GM12872 (cell line): Measurements from ENCODE around the gene GMEB2.

Experiments used
- TF ChIP-seq, protein P1 (sequence below): IDR thresholded peaks from 3 replicates; pipeline ENCODE4 v1.5.1; 2011; ENCODE audit warnings: low read depth, mild to moderate bottlenecking, low read length, moderate library complexity; ENCODE audit not compliant: insufficient read depth

The GMEB2 gene

DNA sequence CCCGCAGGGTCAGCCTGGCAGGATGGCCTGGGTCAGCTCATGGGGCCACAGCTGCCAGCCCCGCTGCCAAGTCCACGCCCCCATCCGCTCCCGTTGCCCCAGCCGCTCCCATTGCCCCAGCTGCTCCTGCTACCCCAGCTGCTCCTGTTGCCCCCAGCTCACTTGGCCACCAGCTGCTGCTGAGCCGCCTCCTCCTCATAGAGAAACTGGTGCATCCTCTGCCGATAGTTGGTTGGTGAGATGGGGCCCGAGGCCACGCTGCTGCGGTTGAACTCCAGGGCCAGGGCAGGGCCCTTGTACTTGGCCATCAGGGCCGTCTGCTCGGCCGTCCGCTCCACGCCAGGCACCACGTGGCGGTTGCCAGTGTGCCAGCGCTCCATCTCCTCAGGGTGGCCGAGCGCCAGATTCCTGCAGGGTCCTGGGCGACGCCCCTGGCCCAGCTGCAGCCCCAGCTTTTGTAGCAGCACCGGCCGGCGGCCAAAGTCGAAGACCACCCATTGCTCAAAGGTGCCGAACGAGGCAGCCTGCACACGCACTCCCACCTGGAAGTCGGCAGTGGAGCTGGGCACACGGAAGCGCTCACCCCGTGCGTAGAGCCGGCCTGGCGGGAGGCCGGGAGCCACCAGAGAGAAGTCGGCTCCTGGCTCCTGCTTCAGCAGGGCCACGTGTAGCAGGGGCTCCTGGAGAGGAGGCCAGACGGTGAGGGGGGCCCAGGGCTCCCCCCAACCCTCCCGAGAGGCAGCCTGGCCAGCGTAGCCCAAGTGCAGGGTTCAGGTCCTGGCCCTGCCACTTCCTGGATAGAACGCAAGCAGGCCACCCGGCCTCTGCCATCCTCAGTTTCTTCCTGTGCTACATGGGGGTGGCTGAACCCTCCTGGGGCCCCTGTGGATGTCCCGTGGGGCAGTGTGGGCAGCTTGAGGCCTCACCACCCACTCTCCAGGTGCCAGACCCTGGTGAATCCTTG is 57.6 kb downstream of the GMEB2 start:
- TF ChIP-seq, protein P1, sequence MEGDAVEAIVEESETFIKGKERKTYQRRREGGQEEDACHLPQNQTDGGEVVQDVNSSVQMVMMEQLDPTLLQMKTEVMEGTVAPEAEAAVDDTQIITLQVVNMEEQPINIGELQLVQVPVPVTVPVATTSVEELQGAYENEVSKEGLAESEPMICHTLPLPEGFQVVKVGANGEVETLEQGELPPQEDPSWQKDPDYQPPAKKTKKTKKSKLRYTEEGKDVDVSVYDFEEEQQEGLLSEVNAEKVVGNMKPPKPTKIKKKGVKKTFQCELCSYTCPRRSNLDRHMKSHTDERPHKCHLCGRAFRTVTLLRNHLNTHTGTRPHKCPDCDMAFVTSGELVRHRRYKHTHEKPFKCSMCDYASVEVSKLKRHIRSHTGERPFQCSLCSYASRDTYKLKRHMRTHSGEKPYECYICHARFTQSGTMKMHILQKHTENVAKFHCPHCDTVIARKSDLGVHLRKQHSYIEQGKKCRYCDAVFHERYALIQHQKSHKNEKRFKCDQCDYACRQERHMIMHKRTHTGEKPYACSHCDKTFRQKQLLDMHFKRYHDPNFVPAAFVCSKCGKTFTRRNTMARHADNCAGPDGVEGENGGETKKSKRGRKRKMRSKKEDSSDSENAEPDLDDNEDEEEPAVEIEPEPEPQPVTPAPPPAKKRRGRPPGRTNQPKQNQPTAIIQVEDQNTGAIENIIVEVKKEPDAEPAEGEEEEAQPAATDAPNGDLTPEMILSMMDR: no peak

DNA sequence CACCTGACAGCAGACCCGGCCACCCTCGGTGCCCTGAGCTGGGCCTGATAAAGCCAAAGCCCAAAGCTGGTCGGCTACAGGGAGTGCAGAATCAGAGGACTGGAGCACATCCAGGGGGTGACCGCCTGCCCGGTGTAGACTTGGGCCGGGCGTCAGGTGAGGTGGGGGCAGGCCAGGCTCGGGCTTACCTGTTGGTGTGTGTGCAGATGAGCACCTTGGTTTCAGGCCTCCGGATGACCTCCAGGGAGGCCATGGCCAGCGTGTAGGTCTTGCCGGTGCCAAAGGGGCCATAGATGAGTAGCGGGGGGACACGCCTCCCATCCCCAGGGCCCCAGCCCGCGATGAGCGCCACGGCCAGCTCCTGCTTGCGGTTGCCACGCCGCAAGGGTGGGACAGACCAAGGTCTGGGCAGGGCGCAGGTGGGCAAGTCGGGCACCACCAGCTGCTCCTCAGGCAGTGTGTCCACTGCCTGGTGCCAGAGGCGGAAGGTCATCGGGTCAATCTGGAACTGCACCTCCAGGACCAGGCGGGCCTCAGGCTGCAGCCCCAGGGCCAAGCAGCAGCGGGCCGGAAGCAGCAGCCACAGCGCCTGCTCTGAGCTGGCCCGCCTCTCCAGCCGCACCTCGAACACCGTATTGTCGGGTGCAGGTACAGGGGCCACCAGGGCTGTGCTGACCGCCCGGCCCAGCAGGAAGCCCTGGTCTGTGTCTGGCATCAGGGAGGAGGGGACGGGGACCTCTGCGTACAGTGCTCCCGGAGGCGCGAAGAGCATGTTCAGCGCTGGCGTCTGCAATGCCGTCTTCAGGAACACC is 58.5 kb downstream of the GMEB2 start:
- TF ChIP-seq, protein P1: no peak

DNA sequence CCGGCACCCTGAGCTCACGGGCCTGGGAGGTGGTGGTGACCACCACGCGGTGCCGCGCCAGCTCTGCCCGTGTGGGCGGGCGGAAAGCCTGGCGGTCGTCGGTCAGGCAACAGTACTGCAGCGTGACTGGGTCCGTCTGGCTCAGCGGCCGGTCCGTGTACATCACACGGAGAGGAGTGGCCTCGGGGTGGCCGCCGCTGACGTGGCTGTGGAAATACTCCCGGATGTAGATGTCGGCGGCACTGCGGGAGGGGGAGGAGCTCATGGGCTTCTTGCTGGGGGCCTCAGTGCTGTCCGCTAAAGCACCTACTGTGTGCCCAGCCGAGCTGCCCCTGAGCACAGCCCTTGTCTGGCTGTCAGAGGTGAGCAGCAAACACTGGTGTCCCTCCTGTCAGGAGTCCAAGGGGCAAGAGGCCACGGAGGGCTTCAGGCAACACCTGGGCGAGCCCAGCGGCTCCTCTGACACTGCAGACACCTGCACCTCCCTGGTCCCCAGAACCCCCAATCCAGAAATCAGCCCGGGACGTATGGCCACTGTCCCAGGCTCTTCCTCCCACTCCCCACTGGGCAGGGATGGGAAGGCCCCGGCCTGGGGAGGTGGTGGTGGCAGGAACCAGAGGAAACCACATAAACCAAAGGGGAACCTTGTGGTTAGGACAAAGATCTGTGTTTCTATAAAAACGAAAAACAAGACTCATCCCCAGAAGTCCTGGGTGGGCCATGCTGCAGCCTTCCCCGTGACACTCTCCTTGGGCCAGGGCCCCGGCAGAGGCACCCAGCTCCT is 59.3 kb downstream of the GMEB2 start:
- TF ChIP-seq, protein P1: no peak

DNA sequence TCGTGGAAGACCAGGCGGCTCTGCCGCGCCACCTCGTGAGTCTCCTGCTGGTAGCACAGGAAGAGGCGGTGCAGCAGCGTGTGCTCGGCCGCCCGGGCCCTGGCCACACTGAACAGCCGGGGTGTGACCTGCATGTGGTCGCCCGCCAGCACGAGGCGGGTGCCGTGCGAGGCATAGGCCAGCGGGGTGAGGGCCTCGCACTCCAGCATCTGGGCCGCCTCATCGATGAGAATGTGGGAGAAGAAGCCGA is 59.8 kb downstream of the GMEB2 start:
- TF ChIP-seq, protein P1: no peak

DNA sequence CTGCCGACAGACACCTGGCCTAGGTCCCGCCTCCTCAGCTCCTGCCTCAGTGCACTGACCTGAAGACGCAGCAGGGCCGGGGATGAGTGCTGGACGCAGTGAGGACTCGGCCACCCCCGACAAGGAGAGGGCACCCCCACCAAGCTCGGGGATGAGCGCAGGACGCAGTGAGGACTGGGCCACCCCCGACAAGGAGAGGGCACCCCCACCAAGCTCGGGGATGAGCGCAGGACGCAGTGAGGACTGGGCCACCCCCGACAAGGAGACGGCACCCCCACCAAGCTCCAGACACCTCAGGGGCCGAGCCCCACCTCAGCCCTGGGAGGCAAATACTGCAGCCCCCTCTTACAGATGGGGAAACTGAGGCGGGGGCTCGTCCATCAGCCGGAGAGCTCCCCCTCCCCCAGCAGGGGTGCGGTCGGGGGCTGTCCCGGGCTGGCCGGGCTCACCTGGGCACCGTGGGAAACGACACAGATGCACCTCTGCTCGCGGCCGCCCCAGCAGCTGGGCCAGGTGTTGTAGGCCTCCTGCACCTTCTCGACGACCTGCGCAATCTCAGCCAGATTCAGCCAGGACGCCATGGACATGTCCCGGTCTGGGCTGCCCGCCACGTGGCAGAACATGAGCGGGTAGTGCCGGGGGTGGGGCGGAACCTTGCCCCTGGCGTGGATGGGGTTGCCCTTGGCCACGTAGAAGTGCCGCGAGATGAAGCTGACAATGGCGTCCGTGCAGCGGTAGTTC is 60.3 kb downstream of the GMEB2 start:
- TF ChIP-seq, protein P1: no peak

DNA sequence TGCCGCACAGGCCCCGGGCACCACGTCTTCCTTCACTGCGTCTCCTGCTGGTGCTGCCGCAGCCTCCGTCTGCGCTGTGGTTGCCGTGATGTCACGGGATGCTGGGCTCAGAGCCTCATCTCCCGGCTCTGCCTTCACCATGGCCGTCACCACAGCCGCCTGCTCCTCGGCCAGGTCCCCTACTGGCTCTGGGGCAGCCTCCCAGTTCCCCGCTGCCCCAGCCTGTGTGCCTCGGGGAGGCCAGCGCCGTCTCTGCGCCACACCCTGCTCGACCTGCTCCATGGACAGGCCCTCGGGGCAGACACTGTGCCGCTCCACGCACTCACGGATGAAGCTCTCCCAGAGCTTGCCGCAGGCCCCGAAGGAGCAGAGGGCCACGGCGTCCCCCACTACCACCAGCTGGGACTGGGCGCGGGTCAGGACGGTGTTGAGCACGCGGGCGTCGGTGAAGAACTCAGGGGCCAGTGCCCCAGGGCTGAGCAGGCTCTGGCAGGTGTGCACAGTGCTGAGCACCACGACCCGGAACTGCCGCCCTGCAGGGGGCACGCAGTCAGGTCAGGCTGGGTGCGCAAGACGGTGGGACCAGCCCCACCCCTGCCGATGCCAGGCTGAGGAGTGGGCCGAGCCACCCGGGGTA is 61.1 kb downstream of the GMEB2 start:
- TF ChIP-seq, protein P1: no peak
